CMK (cell line): ENCODE measurements around the gene CD58.
"Not testable (repeated sequence)": the region's sequence is repeated elsewhere in the genome, so short reads cannot be mapped to it uniquely, and the experiment has no call there.

Source experiments
- DNase-seq: peaks from one replicate; pipeline ENCODE4 v3.0.0-alpha.2; 2010; ENCODE audit warnings: low read depth

CD58 gene

GRCh38 chr1:116593401-116593800 is 22.6 kb upstream of the CD58 start:
- not testable (repeated sequence) for DNase-seq

DNA sequence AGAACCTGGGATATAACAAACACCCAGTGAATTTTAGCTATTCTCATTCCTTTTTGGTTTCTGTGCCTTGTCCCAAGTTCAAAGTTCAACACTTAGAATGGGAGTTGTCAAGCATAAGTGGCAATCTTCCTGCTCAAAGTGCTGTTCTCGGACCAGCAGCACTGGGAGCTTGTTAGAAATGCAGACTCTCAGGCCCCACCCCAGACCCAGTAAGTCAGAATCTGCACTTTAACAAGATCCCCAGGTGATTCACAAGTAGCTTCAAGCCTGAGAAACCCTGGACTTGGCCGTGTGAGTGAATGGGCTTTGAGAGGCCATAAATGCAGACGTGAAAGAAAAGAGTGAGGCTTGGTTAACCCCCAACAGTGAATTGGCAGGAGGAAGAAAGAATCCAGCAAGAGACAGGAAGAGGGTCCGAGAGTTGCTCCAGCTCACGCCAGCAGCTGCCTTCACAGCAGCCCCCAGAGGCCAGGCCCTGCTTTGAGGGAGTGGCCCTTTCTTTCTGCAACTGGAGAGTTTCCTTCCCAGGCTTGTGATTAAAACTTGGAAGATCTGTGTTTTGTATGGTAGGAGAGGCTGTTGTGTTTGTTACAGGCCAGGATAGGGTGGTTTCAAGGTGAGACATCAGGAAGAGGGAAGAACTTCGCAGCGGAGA is 21.3 kb upstream of the CD58 start:
- not testable (repeated sequence) for DNase-seq

DNA sequence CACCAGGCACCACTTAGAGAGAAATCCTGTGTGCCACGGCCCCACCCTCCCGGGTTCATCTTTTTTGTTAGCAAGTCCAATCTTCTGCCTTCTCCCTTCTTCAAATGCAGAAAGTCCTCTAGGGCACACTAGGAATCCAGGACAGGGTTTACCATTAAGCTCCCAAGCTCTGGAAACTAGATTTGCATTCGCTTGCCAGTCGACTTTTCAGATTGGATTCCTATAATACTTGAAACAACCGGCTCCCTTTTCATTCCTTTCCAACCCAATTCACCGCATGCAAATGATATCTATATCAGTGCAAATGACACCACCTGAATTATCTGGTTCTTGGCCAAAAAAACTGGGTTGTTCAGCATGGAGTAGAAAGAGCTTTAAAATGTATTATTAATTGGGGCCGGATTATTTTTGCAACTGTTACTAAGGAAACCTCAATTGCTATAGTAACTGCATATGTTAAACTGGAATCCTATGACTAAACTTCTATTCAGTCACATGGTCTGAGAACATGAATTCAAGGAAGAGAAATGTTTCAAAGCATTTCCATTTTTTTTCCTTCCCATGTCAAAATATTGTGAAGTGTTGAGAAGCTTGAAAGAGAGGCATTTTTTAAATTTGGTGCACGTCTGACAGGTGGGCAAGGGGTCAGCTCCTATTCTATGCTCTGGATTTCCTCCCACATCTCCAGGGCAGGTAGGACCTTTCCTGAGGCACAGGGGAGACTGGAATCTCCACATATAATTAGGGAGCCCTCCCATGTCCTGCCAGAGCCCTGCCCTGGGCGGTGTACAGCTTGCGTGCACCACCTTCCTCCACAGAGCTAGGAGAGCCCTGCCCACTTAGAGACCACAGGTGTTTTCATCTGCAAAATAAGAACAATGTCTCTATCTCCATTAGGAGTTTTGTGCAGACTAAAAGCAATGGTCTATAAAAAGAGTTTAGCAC is 20.5 kb upstream of the CD58 start:
- not testable (repeated sequence) for DNase-seq

DNA sequence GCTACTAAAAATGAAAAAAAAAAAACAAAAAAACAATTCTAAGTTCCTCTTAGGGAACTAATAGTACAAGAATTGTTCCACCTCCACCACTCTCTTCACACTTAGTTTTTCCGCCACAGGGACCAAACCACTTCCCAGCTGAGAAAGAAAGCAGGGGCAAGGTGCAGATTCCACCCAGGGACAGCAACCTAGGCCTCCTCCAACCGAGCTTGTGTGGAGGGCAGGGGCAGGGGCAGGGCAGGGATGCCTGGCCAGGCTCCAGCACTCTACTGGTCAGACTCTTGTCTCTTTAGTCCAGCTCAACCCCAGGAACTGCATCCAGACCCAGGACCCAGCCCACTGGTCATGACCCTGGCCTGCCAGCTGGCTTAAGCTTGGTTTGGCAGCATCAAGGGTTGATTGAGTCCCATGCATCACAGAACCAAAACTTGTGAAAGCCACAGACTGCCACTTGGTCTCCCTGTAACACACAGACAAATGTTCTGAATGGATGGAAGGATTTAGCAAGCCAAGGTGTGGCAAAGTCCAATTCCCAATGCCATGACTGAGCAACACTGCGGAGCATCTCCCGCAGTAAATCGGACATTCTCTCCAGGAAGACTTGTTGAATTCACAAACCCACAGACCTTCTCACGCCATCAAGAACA is 19.7 kb upstream of the CD58 start:
- not testable (repeated sequence) for DNase-seq

- not testable (repeated sequence) for DNase-seq
Observed at GRCh38 chr1:116589101-116589735, 18.4 kb upstream of the CD58 start.

DNA sequence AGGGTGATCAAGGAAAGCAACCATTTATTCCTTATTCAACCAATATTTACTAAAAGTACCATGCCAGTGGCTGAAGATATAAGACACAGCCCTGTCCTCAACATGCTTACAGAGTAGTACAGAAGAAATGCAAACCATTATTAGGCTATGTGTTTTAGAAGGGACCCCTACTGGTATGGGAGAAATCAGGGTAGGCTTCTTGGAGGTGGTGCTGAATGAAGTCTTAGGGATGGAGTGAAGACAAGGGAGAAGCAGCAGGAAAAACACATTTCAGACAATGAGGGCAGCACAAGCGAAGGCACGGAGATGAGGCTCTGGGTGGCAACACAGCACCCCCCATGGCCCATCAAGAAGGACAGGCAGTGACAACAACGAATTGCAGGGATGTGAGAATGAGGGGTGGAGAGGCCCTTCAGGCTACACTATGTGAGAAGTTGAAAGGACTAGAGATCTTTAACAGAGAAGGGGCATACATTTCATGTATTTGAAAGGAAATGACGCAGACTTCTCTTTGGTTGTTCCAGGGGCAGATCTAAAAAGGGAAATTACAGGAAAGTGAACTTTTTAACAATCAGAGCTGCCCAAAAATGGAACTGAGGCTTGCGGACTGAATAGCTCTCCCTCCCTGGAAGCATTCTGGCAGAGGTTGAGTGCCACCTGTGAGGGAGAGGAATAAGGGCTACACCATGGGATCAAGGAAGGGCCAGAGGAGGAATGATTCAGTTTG is 16.8 kb upstream of the CD58 start:
- DNase-seq, result no peak

DNA sequence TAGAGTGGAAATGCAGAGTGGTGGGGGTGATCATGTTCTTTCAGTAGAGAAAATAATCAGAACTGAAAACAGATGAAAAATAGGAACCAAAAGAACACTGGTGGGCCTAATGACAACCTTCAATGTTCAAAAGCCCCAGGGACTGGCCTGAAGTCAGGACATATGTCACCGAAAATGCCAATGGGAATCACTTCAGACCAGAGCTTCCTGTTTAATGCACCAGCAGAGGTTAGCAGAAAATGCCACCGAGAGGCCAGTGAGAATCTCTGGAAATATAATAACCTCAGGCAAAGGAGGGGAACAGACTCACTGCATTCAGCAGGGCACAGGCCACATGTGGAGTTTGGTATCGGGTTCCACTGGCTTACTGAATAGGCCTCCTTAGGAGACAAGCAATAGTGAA is 15.9 kb upstream of the CD58 start:
- DNase-seq, result no peak

- no peak for DNase-seq
Observed at GRCh38 chr1:116585886-116586285, 15.1 kb upstream of the CD58 start.

DNA sequence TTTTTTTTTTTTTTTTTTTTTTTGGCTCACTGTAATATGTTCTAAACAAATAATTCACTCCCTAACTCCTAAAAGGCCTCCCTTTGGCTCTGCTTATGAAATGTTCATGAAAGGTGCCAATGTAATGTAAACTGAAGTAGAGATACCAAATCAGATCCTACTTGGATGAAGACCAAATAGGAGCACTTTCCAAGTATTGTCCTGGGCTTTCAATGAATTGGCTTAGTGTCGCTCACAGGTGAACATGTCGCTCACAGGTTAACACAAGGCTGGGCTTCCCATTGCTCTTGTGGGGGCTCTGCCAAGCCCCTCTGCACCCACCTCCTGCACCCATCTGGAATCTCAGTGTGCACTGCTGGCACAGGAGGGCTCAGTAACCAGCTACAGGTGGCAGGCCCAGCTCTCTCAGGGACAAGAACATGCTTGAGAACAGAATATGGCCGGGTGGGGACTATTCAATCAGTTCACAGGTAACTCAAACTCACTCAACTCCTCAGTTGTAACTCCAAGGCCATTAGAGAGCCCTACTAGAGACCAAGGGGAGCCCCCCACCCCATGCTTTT is 10.6 kb upstream of the CD58 start:
- DNase-seq, result no peak

GRCh38 chr1:116580446-116581322 is 9.9 kb upstream of the CD58 start:
- DNase-seq, result no peak

GRCh38 chr1:116579259-116579875 is 8.5 kb upstream of the CD58 start:
- no peak for DNase-seq

- DNase-seq, result no peak
Observed at GRCh38 chr1:116578581-116578980, 7.8 kb upstream of the CD58 start.

DNA sequence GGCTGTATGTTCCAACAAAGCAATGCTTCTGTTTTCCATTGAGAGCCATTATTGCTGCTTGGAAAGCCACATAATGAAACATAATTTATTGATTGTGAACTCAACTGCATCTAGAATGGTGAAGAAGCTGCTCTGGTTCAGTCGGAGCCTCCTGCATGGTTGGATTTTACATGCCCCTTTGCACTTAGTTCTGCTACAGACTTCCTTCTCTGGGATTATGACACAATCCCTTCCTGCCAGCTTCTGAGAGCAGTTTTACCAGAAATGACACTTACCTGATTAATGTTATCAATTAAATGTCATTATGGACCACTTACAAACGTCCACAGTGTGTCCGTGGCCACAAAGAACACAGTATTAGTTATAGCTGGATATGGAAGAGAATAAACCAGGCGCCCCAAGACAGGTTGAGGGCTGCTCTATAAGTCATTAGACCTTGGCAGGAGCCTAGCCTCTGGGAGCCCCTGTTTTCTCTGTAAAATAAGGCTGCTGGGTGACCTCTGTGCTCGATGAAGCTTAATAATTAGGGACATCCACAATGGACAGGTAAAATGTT is 7.0 kb upstream of the CD58 start:
- no peak for DNase-seq

GRCh38 chr1:116574581-116575291 is 3.9 kb upstream of the CD58 start:
- DNase-seq, result no peak

DNA sequence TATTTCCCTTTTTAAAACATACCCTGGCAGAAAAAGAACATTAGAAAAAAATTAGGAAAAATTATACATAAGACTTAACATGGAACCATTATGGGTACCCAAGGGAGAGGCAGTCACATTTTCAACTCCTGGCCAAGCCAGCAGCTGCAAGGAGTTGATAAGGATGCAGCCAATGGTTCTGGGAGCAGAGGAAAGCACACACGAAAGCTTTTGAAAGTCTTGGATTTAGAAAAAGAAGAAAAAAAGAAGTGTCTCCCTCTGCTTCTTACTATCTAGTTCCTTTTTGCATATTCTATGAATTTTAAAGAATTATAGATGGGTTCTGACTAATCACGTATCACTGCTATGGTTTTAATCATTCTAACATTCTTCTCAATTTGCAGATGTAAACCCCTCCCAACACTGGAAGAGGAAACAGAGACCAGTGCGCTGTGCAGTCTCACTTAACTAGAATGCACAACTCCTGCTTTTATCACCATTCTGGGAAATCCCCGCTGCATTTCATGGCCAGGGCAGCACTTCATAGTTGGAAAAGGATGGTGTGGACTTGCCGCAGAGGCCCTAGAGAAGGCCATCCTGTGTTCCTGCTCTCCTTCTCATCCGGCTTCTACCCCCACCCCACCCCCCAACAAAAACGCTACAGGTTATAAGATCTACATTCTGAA is 2.7 kb upstream of the CD58 start:
- DNase-seq, result peak; percentile 38

DNA sequence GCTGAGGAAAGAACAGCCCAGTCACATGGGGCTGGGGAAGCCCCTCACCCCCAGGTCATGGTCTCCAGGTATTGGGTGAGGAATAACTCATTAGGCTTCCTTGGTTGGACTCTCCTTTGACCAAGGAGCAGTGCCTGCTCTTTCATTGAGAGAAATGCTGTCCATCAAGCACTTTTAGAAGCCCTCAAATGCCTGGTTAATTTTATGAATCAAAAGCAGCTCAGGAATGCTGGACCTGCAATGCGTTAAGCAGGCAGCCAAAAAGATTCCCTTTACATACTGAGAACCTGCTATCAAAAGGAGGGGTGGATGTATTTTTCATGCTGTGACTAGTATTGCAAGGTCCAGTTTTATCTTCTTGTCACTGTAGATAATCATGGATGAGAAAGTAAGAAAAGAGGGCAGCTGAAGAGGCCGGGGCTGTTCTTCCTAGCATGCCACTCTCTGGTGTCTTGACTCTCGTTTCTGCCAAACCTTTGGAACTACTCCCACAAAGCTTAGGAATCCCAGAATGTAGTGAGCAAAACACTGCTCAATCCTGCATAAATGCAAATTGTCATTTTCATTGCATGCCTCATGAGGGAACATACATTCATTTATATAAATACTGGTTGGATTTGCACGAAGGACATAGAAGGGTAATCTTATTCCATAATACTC is 2.1 kb upstream of the CD58 start:
- no peak for DNase-seq

GRCh38 chr1:116572099-116572498 is 1.3 kb upstream of the CD58 start:
- no peak for DNase-seq
